ENCODE measurements around the gene LRPAP1. TPM values are rescaled to one million over a fixed set of nuclear protein-coding genes. Genes with fewer than 3 reads are reported as not detected.

LRPAP1 gene
- total RNA-seq, 2 experiments from 2014 or later = 54.6 to 55.9 TPM

GRCh38 chr4:3525532-3526430 lies 6.4 kb downstream of the LRPAP1 start:
- Mint-ChIP-seq H3K27me3 (no peaks in the 10 kb centered on the region), H3K9me3 (no peaks in the 10 kb centered on the region), H3K4me3 (no peak overlapping the region), H3K27ac (no peak overlapping the region), H3K36me3 (peaks cover 11% of the 10 kb centered on the region), H3K4me1 (ENCODE audit: low read depth) (peaks cover 21% of the 10 kb centered on the region)
- no peak for DNase-seq
- CTCF ChIA-PET = interaction anchor here (0.6 to 1.0 kb wide), 2 partner anchors 35 to 45 kb away, joined by 4 read pairs; no protein-coding TSS in a partner anchor
- intact Hi-C loops (cut with micrococcal nuclease) = no loop called here
- POLR2A ChIA-PET = no interaction called here

DNA sequence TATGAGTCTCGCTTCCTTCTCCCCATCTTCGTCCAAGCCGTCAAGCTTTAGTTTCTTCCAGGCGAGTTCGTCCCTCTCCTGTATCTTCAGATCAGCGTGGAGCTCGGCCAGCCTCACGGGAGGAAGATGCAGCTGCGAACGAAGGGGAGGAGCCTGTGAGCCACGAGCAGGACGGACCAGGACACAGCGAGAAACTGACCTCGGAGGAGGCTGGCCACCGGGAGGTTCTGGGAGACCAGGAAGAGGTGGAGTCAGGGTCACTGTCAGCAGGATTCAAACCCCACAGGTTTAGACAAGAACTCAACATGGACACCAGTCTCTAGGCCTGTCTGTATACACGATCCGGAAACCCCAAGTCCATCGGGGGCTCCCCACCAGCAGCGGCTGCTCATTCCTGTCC lies 7.3 kb downstream of the LRPAP1 start:
- CTCF ChIA-PET = no interaction called here
- Mint-ChIP-seq H3K36me3 (peaks cover 9% of the 10 kb centered on the region), H3K27me3 (no peaks in the 10 kb centered on the region), H3K9me3 (no peaks in the 10 kb centered on the region), H3K27ac (no peak overlapping the region), H3K4me1 (ENCODE audit: low read depth) (peaks cover 14% of the 10 kb centered on the region), H3K4me3 (no peak overlapping the region)
- DNase-seq = no peak
- intact Hi-C loops (cut with micrococcal nuclease) = no loop called here
- POLR2A ChIA-PET = no interaction called here

GRCh38 chr4:3524349-3524748 lies 7.9 kb downstream of the LRPAP1 start:
- CTCF ChIA-PET = no interaction called here
- H3K27ac Mint-ChIP-seq = no peak overlapping the region
- H3K4me1 Mint-ChIP-seq (ENCODE audit: low read depth) = peaks cover 9% of the 10 kb centered on the region
- H3K27me3 Mint-ChIP-seq = no peaks in the 10 kb centered on the region
- H3K36me3 Mint-ChIP-seq = peaks cover 6% of the 10 kb centered on the region
- H3K4me3 Mint-ChIP-seq = no peak overlapping the region
- POLR2A ChIA-PET = no interaction called here
- no peak for DNase-seq
- intact Hi-C loops (cut with micrococcal nuclease) = no loop called here
- no peaks in the 10 kb centered on the region for H3K9me3 Mint-ChIP-seq

DNA sequence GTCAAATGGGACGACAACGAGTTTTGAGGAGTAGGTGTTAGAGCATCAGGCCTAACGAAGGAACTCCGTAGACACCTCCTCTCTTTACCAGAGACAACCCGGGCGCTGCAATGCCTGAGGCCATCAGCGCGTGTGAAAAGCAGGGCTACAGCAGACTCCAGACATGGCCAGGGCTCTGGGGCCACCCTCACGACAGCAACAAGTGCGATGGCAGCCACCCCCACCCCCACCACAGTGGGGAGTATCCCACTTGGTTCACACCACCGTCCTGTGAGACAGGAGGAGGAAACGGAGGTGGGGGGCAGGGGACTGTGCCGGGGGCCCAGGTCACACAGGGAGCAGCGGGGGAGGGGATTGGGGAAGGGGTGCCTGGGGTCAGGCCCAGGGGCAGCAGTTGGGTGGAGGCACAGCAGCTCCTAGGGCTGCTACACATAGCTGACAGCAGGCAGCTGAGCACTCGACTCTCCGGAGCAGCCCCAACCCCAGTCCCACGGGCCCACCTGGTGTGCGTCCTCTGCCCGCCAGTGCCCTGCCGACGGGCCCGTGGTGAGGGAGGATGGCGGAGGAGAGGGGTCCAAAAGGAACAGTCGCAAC lies 8.5 kb downstream of the LRPAP1 start:
- Mint-ChIP-seq H3K36me3 (peaks cover 6% of the 10 kb centered on the region), H3K27ac (no peak overlapping the region), H3K9me3 (no peaks in the 10 kb centered on the region), H3K4me1 (ENCODE audit: low read depth) (peaks cover 9% of the 10 kb centered on the region), H3K27me3 (no peaks in the 10 kb centered on the region), H3K4me3 (no peak overlapping the region)
- CTCF ChIA-PET = no interaction called here
- POLR2A ChIA-PET = no interaction called here
- DNase-seq = no peak
- intact Hi-C loops (cut with micrococcal nuclease) = no loop called here

DNA sequence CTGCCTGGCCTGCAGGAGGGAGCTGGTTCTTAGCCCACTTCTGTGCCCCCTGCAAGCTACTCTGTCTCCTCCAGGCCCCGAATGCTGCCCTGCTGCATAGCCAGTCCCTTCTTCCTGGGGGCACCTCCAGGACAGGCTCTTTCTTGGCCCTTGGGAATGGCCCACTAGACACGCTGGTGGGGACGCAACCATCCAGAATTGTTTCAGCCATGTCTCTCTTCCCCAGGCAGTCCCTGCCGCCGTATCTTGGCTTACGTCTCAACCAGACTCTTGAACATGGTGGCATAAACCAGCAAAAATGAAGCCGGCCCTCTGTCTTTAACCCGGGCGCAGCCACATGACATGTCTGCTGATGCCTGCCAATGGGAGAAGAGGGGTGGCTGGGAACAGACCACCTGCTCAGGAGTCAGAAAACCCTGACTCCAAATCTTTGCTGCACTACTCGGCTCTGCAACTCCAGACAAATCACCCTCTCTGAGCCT lies 9.0 kb downstream of the LRPAP1 start:
- CTCF ChIA-PET = no interaction called here

GRCh38 chr4:3522651-3523050 lies 9.6 kb downstream of the LRPAP1 start:
- H3K9me3 Mint-ChIP-seq = no peaks in the 10 kb centered on the region
- H3K27me3 Mint-ChIP-seq = no peaks in the 10 kb centered on the region
- H3K36me3 Mint-ChIP-seq = peaks cover 9% of the 10 kb centered on the region
- no peak overlapping the region for H3K4me3 Mint-ChIP-seq
- peaks cover 3% of the 10 kb centered on the region for H3K4me1 Mint-ChIP-seq (ENCODE audit: low read depth)
- DNase-seq = no peak
- no peak overlapping the region for H3K27ac Mint-ChIP-seq
- ChIA-PET POLR2A (no interaction called here), CTCF (no interaction called here)
- intact Hi-C loops (cut with micrococcal nuclease) = no loop called here

More for the DNA sequence above, 9.0 kb downstream of the LRPAP1 start:
- Mint-ChIP-seq H3K4me3 (no peak overlapping the region), H3K9me3 (no peaks in the 10 kb centered on the region), H3K27me3 (no peaks in the 10 kb centered on the region), H3K4me1 (ENCODE audit: low read depth) (peaks cover 6% of the 10 kb centered on the region), H3K36me3 (peaks cover 6% of the 10 kb centered on the region), H3K27ac (no peak overlapping the region)
- POLR2A ChIA-PET = no interaction called here
- no peak for DNase-seq
- intact Hi-C loops (cut with micrococcal nuclease) = no loop called here

- ChIA-PET POLR2A (no interaction called here), CTCF (no interaction called here)
- Mint-ChIP-seq H3K4me3 (no peak overlapping the region), H3K36me3 (peaks cover 11% of the 10 kb centered on the region), H3K9me3 (no peaks in the 10 kb centered on the region), H3K4me1 (ENCODE audit: low read depth) (peaks cover 1% of the 10 kb centered on the region), H3K27ac (no peak overlapping the region), H3K27me3 (no peaks in the 10 kb centered on the region)
- intact Hi-C loops (cut with micrococcal nuclease) = no loop called here
- DNase-seq = no peak
Measured at GRCh38 chr4:3522326-3522640, 9.9 kb downstream of the LRPAP1 start.

DNA sequence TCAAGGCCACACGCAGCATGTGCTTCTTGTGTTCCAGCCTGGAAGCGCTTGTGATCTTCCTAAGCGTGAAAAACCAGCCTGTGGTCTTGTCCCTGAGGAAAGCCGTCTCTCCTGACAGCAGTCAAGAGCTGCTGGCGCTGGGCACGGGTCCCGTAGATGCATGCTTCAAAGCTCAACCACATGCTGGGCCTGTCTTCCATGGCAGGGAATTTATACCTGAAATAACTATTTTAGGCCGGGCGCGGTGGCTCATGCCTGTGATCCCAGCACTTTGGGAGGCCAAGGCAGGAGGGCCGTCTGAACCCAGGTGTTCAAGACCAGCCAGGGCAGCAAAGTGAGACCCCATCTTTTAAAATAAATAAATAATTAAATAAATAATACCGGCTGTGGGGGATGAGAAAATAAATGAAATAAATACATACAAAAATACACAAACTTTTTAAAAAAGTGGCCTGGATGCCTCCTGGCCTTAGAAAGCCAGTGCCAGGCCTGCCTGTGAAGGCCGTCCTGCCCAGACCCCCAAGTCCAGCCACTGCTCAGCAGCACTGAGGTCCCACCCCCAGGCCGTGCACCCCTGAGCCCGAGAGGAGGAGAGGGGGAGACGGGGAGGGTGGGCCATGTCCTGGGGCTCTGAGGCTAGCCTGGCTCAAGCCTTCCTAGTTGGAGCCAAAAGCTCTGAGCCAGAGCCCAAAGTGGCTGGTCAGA lies 10.4 kb downstream of the LRPAP1 start:
- peaks cover 14% of the 10 kb centered on the region for H3K36me3 Mint-ChIP-seq
- POLR2A ChIA-PET = no interaction called here
- intact Hi-C loops (cut with micrococcal nuclease) = no loop called here

GRCh38 chr4:3520796-3521600 lies 11.2 kb downstream of the LRPAP1 start:
- POLR2A ChIA-PET = no interaction called here
- intact Hi-C loops (cut with micrococcal nuclease) = no loop called here

More for the DNA sequence above, 10.4 kb downstream of the LRPAP1 start:
- H3K4me1 Mint-ChIP-seq (ENCODE audit: low read depth) = no peaks in the 10 kb centered on the region
- no peaks in the 10 kb centered on the region for H3K27me3 Mint-ChIP-seq
- H3K4me3 Mint-ChIP-seq = no peak overlapping the region
- CTCF ChIA-PET = no interaction called here
- no peak for DNase-seq
- H3K9me3 Mint-ChIP-seq = no peaks in the 10 kb centered on the region
- no peak overlapping the region for H3K27ac Mint-ChIP-seq

DNA sequence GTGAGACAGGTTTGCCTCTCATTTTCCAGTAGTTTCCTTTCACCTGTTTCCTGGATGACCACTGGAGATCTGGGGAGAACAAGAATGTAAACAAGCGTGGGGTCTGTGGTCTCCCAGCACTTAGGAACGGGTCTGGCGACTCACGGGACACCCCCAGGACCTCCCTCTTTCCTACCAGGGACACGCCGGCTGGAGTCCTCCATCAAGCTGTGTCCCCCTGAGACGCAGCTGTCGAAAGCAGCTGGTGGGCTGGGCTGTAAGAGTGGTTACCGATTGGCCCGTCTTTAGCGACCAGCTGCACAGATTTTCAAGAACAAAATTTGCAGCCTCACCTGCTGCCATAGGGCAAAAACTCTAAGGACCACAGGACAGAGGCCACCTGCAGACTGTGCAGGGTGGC lies 11.9 kb downstream of the LRPAP1 start:
- Mint-ChIP-seq H3K27ac (no peak overlapping the region), H3K4me3 (no peak overlapping the region), H3K9me3 (no peaks in the 10 kb centered on the region), H3K36me3 (peaks cover 18% of the 10 kb centered on the region), H3K27me3 (no peaks in the 10 kb centered on the region), H3K4me1 (ENCODE audit: low read depth) (no peaks in the 10 kb centered on the region)
- DNase-seq = no peak
- ChIA-PET POLR2A (no interaction called here), CTCF (no interaction called here)
- intact Hi-C loops (cut with micrococcal nuclease) = no loop called here

More at GRCh38 chr4:3520796-3521600, 11.2 kb downstream of the LRPAP1 start:
- Mint-ChIP-seq H3K4me1 (ENCODE audit: low read depth) (no peaks in the 10 kb centered on the region), H3K27ac (no peak overlapping the region), H3K27me3 (no peaks in the 10 kb centered on the region), H3K4me3 (no peak overlapping the region), H3K9me3 (no peaks in the 10 kb centered on the region), H3K36me3 (peaks cover 14% of the 10 kb centered on the region)
- CTCF ChIA-PET = no interaction called here
- DNase-seq = no peak

DNA sequence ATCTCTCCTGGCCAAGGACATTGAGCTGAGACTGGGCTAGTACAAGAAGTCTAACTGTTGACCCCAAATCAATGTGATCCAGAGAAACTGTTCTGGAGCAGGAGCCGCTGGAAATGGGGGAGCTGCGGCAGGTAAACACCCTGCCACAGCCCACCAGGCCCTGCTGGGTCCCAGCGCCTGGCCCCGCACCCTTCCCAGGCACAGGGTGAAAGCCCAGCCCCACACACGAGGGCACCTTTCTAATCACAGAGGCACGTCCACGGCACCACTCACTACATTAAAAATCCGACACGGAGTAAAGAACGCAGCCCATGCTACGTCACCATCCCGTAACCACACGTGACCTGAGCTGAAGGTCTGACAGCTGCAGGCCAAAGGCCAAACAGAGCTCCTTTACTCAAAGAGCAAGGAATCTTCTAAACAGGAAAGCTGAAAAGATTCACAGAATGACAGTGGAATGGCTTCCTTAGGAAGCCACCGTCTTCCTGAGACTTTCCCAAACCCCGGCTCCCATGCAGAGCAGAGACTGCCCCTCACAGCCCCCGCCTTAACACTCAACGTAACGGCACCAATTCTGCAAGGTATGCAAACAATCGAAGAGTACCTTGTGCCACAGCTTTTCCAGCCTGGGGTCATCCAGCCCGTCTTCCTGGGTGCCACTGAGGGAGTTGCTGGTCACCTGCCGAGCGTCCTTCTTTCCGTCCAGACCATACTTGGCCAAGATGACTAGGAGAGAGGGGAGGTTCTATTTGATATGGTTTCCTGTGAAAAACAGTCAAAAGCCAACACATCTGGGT lies 12.6 kb downstream of the LRPAP1 start:
- intact Hi-C loops (cut with micrococcal nuclease) = no loop called here
- Mint-ChIP-seq H3K9me3 (no peaks in the 10 kb centered on the region), H3K36me3 (peaks cover 17% of the 10 kb centered on the region), H3K27ac (no peak overlapping the region), H3K27me3 (no peaks in the 10 kb centered on the region), H3K4me1 (ENCODE audit: low read depth) (no peaks in the 10 kb centered on the region), H3K4me3 (no peak overlapping the region)
- ChIA-PET POLR2A (no interaction called here), CTCF (no interaction called here)
- no peak for DNase-seq

All from activated CD4-positive, alpha-beta memory T cell treated with anti-CD3 and anti-CD28 coated beads for 36 hours (primary cell).